A673 (cell line): ENCODE measurements around the gene SPTA1. TPM values are rescaled to one million over a fixed set of nuclear protein-coding genes. Genes with fewer than 3 reads are reported as not detected.

Experiments used
- BruUV-seq: library from RNA; stranded (reverse); fragments of 400-500 nt; replicated peaks from 2 replicates; lab custom pipeline; 2021; lab: Mats Ljungman, UMichigan
- CTCF ChIA-PET: fragments of 300-600 bp; sonication (Branson Sonifier 250); formaldehyde crosslinking; loops from one replicate; lab custom pipeline; 2022; ENCODE audit warnings: antibody characterized with exemption; lab: Charles Lee
- POLR2A ChIA-PET: fragments of 300-600 bp; sonication (Branson Sonifier 250); formaldehyde crosslinking; loops from one replicate; lab custom pipeline; 2022; ENCODE audit warnings: antibody characterized with exemption; ENCODE audit not compliant: low non-redundant PET; lab: Charles Lee
- DNase-seq: peaks from one replicate; pipeline ENCODE4 v3.0.0-alpha.2; 2015; ENCODE audit warnings: low spot score
- H3K27ac ChIP-seq: fragments of 200-600 bp; sonication (generic); 2 replicates; pipeline ENCODE4 v1.5.1; 2016; ENCODE audit warnings: mixed run types, low read depth, mild to moderate bottlenecking, mixed read lengths, antibody characterized with exemption, low read length; ENCODE audit not compliant: poor library complexity, severe bottlenecking
- H3K27me3 ChIP-seq: fragments of 200-600 bp; sonication (generic); replicated peaks from 2 replicates; pipeline ENCODE4 v1.6.1; 2017; ENCODE audit warnings: mixed run types, low read depth, mild to moderate bottlenecking, mixed read lengths, antibody characterized with exemption, low read length; ENCODE audit not compliant: insufficient read depth, poor library complexity
- H3K36me3 ChIP-seq: fragments of 200-600 bp; sonication (generic); 2 replicates; pipeline ENCODE4 v1.6.1; 2016; ENCODE audit warnings: mixed run types, mild to moderate bottlenecking, mixed read lengths, antibody characterized with exemption, low read length; ENCODE audit not compliant: insufficient read depth, poor library complexity, severe bottlenecking
- H3K4me1 ChIP-seq: fragments of 200-600 bp; sonication (generic); 2 replicates; pipeline ENCODE4 v1.6.1; 2017; ENCODE audit warnings: mixed run types, mild to moderate bottlenecking, mixed read lengths, antibody characterized with exemption, low read length; ENCODE audit not compliant: insufficient read depth, poor library complexity, severe bottlenecking
- H3K4me3 ChIP-seq: fragments of 200-600 bp; sonication (generic); 2 replicates; pipeline ENCODE4 v1.5.1; 2016; ENCODE audit warnings: low read depth, mixed run types, mild to moderate bottlenecking, mixed read lengths, low read length; ENCODE audit not compliant: poor library complexity, severe bottlenecking
- H3K9me3 ChIP-seq: fragments of 200-600 bp; sonication (generic); 2 replicates; pipeline ENCODE4 v1.6.1; 2016; ENCODE audit warnings: mixed run types, low read depth, mild to moderate bottlenecking, mixed read lengths, antibody characterized with exemption, low read length; ENCODE audit not compliant: poor library complexity, severe bottlenecking
- CTCF ChIP-seq: fragments of 300-800, 200-600 bp; sonication (generic); conservative IDR thresholded peaks from 2 replicates; pipeline ENCODE4 v1.5.1; 2017; ENCODE audit warnings: low read depth, mild to moderate bottlenecking, antibody characterized with exemption, low read length, moderate library complexity, mixed read lengths
- EZH2 ChIP-seq: fragments of 200-600 bp; sonication (generic); IDR thresholded peaks from 2 replicates; pipeline ENCODE4 v1.6.1; 2017; ENCODE audit warnings: borderline replicate concordance, low read depth, mild to moderate bottlenecking, mixed read lengths, antibody characterized with exemption, low read length; ENCODE audit not compliant: poor library complexity, severe bottlenecking
- intact Hi-C: fragments of 100-400 bp; cut with micrococcal nuclease; formaldehyde crosslinking; loops from one replicate; pipeline ENCODE4 v1.10.0; 2022; ENCODE audit not compliant: unreplicated experiment
- total RNA-seq: library from RNA; stranded (reverse); gene quantifications from 2 replicates; pipeline ENCODE4 v1.2.3, GENCODE V29; 2021

Gene SPTA1
- total RNA-seq, 1 experiment from 2014 or later, result not detected

- ChIA-PET POLR2A (no interaction called here), CTCF (no interaction called here)
- Histone ChIP-seq H3K36me3 (no peaks in the 10 kb centered on the region), H3K27ac (no peak overlapping the region), H3K4me3 (no peak overlapping the region), H3K9me3 (no peaks in the 10 kb centered on the region), H3K4me1 (no peaks in the 10 kb centered on the region), H3K27me3 (peaks cover 52% of the 10 kb centered on the region)
- TF ChIP-seq CTCF (no peak), EZH2 (no peak)
- intact Hi-C loops, result no loop called here
- no peak for DNase-seq
- BruUV-seq, result no TSS peak
Observed at GRCh38 chr1:158724442-158724841, 37.9 kb upstream of the SPTA1 start.

- no TSS peak for BruUV-seq
- no peak for TF ChIP-seq EZH2
- no peak for TF ChIP-seq CTCF
Observed at GRCh38 chr1:158720620-158721019, 34.1 kb upstream of the SPTA1 start, which contains the start of gene OR6K3. OR6K3 (minus strand) TSS chr1:158720720; CDS start chr1:158718115, 2,605 bp downstream.

GRCh38 chr1:158719664-158720063, 33.1 kb upstream of the SPTA1 start:
- ChIA-PET POLR2A (no interaction called here), CTCF (no interaction called here)
- no peaks in the 10 kb centered on the region for H3K36me3 ChIP-seq

More at GRCh38 chr1:158720620-158721019, 34.1 kb upstream of the SPTA1 start, which contains the start of gene OR6K3:
- Histone ChIP-seq H3K9me3 (no peaks in the 10 kb centered on the region), H3K36me3 (no peaks in the 10 kb centered on the region), H3K4me1 (no peaks in the 10 kb centered on the region), H3K27ac (no peak within 1 kb of the TSS), H3K27me3 (peaks cover 24% of the 10 kb centered on the region), H3K4me3 (no peak within 1 kb of the TSS)
- ChIA-PET CTCF (no interaction called here), POLR2A (no interaction called here)
- intact Hi-C loops, result no loop called here
- no peak for DNase-seq

More at GRCh38 chr1:158719664-158720063, 33.1 kb upstream of the SPTA1 start:
- Histone ChIP-seq H3K27ac (no peak overlapping the region), H3K4me3 (no peak overlapping the region), H3K9me3 (no peaks in the 10 kb centered on the region), H3K27me3 (peaks cover 31% of the 10 kb centered on the region), H3K4me1 (no peaks in the 10 kb centered on the region)
- DNase-seq, result no peak
- no peak for TF ChIP-seq CTCF
- no peak for TF ChIP-seq EZH2
- intact Hi-C loops, result no loop called here
- BruUV-seq, result no TSS peak
